Lower leg skin (tissue), 3 donors: ENCODE data around the gene PKDREJ.

Source experiments
- POLR2A ChIP-seq, 2 donors: fragments of 450-650 bp; IDR thresholded peaks; one replicate each; pipeline ENCODE4 v1.6.1; 2016 to 2017; ENCODE audit warnings: antibody characterized with exemption in 2 of 2, mild to moderate bottlenecking in 1 of 2, moderate library complexity in 1 of 2
- TF ChIP-seq, protein P1 (sequence below), 3 donors: fragments of 450-650 bp; IDR thresholded peaks; one replicate each; pipeline ENCODE4 v1.5.1; 2016; ENCODE audit warnings: antibody characterized with exemption in 3 of 3, mild to moderate bottlenecking in 3 of 3, moderate library complexity in 2 of 3

DNA sequence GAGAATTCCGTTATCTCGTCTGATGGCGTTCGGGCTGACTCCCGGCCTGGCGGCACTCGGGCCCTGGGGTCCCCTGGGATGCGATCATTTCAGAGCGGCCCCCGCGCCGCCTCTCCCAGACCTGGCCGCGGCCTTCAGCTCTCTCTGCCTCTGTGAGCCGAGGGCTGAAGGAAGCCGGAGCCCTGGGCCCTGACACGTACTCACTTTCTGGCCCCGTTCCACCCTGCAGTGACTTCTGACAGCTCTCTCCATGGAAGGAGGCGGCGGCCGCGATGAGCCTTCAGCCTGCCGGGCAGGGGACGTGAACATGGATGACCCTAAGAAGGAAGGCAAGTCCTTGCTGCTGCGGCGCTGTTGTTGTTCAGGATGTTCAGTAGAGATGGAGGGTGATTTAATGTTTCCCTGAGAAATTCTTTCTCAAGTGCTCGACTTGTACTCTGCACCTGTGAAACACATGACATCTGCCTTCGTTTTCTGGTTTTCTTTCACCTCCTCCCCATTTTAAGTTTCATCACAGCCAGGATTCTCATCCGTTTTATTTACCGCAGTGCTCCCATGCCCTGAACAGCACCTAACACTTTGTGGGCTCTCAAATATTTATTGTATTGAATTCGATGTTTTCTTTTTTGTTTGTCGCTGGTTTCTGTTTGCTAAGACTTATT, 34.1 kb upstream of the PKDREJ start:
- TF ChIP-seq, protein P1, sequence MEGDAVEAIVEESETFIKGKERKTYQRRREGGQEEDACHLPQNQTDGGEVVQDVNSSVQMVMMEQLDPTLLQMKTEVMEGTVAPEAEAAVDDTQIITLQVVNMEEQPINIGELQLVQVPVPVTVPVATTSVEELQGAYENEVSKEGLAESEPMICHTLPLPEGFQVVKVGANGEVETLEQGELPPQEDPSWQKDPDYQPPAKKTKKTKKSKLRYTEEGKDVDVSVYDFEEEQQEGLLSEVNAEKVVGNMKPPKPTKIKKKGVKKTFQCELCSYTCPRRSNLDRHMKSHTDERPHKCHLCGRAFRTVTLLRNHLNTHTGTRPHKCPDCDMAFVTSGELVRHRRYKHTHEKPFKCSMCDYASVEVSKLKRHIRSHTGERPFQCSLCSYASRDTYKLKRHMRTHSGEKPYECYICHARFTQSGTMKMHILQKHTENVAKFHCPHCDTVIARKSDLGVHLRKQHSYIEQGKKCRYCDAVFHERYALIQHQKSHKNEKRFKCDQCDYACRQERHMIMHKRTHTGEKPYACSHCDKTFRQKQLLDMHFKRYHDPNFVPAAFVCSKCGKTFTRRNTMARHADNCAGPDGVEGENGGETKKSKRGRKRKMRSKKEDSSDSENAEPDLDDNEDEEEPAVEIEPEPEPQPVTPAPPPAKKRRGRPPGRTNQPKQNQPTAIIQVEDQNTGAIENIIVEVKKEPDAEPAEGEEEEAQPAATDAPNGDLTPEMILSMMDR (IDR thresholded peaks at IDR 0.05), result no peak
- TF ChIP-seq POLR2A (IDR thresholded peaks at IDR 0.05), result no peak
